ENCODE data around the gene COL26A1. TPM values are rescaled to one million over a fixed set of nuclear protein-coding genes. Genes with fewer than 3 reads are reported as not detected.

The COL26A1 gene
- total and polyA plus RNA-seq, 7 donors = 0.13 TPM; not detected in 6

GRCh38 chr7:101507791-101508252 is 145.1 kb downstream of the COL26A1 start:
- TF ChIP-seq CTCF (IDR thresholded peaks at IDR 0.05) (peak in 2 of 4 experiments; percentile 15 to 27), EP300 (IDR thresholded peaks at IDR 0.05) (no peak)
- H3K4me1 ChIP-seq = no peaks in the 10 kb centered on the region
- no peaks in the 10 kb centered on the region for H3K9me3 ChIP-seq
- H3K36me3 ChIP-seq = no peaks in the 10 kb centered on the region
- no peak overlapping the region for H3K27ac ChIP-seq
- no peak for DNase-seq
- no peak overlapping the region for H3K4me3 ChIP-seq
- H3K27me3 ChIP-seq = peaks cover 4 to 52% (median 10%) of the 10 kb centered on the region in 3 donors
- WGBS, 2 donors = 27 to 33% methylated on average over 9 of the region's 9 CpGs
- intact Hi-C loops (cut with DNase I) = no loop called here

GRCh38 chr7:101510297-101510696 is 147.6 kb downstream of the COL26A1 start:
- Histone ChIP-seq H3K36me3 (no peaks in the 10 kb centered on the region), H3K4me3 (no peak overlapping the region), H3K4me1 (no peaks in the 10 kb centered on the region), H3K27me3 (peaks cover 4 to 62% (median 10%) of the 10 kb centered on the region in 3 donors), H3K27ac (no peak overlapping the region), H3K9me3 (no peaks in the 10 kb centered on the region)
- TF ChIP-seq POLR2A (IDR thresholded peaks at IDR 0.05) (no peak), EP300 (IDR thresholded peaks at IDR 0.05) (no peak), POLR2AphosphoS5 (IDR thresholded peaks at IDR 0.05) (no peak), CTCF (IDR thresholded peaks at IDR 0.05) (no peak)
- no peak for DNase-seq
- intact Hi-C loops (cut with DNase I) = no loop called here
- WGBS, 2 donors = 80 to 90% methylated on average over 5 of the region's 5 CpGs

- TF ChIP-seq CTCF (IDR thresholded peaks at IDR 0.05) (no peak), EP300 (IDR thresholded peaks at IDR 0.05) (no peak), POLR2AphosphoS5 (IDR thresholded peaks at IDR 0.05) (no peak), POLR2A (IDR thresholded peaks at IDR 0.05) (no peak)
- 77 to 81% methylated on average over 5 of the region's 5 CpGs for WGBS, 2 donors
- DNase-seq = no peak
- Histone ChIP-seq H3K36me3 (no peaks in the 10 kb centered on the region), H3K27ac (no peak overlapping the region), H3K27me3 (peaks cover 4 to 71% (median 10%) of the 10 kb centered on the region in 3 donors), H3K4me3 (no peak overlapping the region), H3K4me1 (no peaks in the 10 kb centered on the region), H3K9me3 (no peaks in the 10 kb centered on the region)
- intact Hi-C loops (cut with DNase I) = no loop called here
Observed at GRCh38 chr7:101511965-101512364, 149.3 kb downstream of the COL26A1 start.

DNA sequence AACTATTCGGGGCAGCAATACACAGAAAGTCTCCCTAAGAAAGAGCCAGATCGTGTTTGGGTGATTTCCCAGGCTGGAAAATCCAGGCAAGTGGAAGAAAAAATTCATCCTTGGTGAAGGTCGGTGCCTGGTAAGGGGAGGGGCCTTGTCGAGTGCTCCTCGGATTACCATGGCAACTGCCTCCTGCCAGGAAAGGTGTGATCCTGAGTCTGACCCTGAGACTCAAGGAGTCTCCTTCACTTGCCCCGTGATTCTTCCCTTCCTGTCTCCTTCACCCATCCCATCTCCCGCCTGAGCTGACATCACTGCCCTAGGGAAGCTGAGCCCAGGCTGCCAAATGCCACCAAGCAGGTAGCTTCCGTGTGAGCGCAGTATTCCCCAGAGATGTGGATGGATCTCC is 154.2 kb downstream of the COL26A1 start:
- WGBS, 2 donors = 76% methylated on average over 9 of the region's 9 CpGs
- no peak for DNase-seq
- TF ChIP-seq CTCF (IDR thresholded peaks at IDR 0.05) (no peak), POLR2A (IDR thresholded peaks at IDR 0.05) (no peak), EP300 (IDR thresholded peaks at IDR 0.05) (no peak), POLR2AphosphoS5 (IDR thresholded peaks at IDR 0.05) (no peak)
- H3K36me3 ChIP-seq = no peaks in the 10 kb centered on the region
- H3K27ac ChIP-seq = no peak overlapping the region
- peaks cover 0 to 29% (median 7%) of the 10 kb centered on the region in 3 donors for H3K27me3 ChIP-seq
- H3K4me3 ChIP-seq = no peak overlapping the region
- no peaks in the 10 kb centered on the region for H3K4me1 ChIP-seq
- peaks cover 0 to 4% (median 0%) of the 10 kb centered on the region in 4 donors for H3K9me3 ChIP-seq
- intact Hi-C loops (cut with DNase I) = no loop called here

GRCh38 chr7:101517304-101517703 is 154.6 kb downstream of the COL26A1 start:
- no peak overlapping the region for H3K27ac ChIP-seq
- intact Hi-C loops (cut with DNase I) = no loop called here
- 76 to 80% methylated on average over 10 of the region's 10 CpGs for WGBS, 2 donors

More at GRCh38 chr7:101517304-101517703, 154.6 kb downstream of the COL26A1 start:
- H3K4me1 ChIP-seq = no peaks in the 10 kb centered on the region
- no peak overlapping the region for H3K4me3 ChIP-seq
- peaks cover 0 to 4% (median 0%) of the 10 kb centered on the region in 4 donors for H3K9me3 ChIP-seq
- no peaks in the 10 kb centered on the region for H3K36me3 ChIP-seq
- no peak for DNase-seq
- H3K27me3 ChIP-seq = peaks cover 0 to 25% (median 3%) of the 10 kb centered on the region in 3 donors
- TF ChIP-seq CTCF (IDR thresholded peaks at IDR 0.05) = no peak
- no peak for TF ChIP-seq POLR2AphosphoS5 (IDR thresholded peaks at IDR 0.05)
- no peak for TF ChIP-seq EP300 (IDR thresholded peaks at IDR 0.05)
- TF ChIP-seq POLR2A (IDR thresholded peaks at IDR 0.05) = no peak
